ENCODE measurements around the gene DHCR24.

- TF ChIP-seq, protein P1, sequence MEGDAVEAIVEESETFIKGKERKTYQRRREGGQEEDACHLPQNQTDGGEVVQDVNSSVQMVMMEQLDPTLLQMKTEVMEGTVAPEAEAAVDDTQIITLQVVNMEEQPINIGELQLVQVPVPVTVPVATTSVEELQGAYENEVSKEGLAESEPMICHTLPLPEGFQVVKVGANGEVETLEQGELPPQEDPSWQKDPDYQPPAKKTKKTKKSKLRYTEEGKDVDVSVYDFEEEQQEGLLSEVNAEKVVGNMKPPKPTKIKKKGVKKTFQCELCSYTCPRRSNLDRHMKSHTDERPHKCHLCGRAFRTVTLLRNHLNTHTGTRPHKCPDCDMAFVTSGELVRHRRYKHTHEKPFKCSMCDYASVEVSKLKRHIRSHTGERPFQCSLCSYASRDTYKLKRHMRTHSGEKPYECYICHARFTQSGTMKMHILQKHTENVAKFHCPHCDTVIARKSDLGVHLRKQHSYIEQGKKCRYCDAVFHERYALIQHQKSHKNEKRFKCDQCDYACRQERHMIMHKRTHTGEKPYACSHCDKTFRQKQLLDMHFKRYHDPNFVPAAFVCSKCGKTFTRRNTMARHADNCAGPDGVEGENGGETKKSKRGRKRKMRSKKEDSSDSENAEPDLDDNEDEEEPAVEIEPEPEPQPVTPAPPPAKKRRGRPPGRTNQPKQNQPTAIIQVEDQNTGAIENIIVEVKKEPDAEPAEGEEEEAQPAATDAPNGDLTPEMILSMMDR (IDR thresholded peaks at IDR 0.05), result no peak
- TF ChIP-seq POLR2A (IDR thresholded peaks at IDR 0.05), result no peak
Measured at GRCh38 chr1:54804471-54805132, 82.4 kb downstream of the DHCR24 start.
